ENCODE measurements around the gene DCUN1D3.
A peak's percentile ranks its signal among the peaks of the same experiment; 100 is the strongest.
"Not testable (repeated sequence)": the region's sequence is repeated elsewhere in the genome, so short reads cannot be mapped to it uniquely, and the experiment has no call there.

The DCUN1D3 gene, protein sequence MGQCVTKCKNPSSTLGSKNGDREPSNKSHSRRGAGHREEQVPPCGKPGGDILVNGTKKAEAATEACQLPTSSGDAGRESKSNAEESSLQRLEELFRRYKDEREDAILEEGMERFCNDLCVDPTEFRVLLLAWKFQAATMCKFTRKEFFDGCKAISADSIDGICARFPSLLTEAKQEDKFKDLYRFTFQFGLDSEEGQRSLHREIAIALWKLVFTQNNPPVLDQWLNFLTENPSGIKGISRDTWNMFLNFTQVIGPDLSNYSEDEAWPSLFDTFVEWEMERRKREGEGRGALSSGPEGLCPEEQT

DNA sequence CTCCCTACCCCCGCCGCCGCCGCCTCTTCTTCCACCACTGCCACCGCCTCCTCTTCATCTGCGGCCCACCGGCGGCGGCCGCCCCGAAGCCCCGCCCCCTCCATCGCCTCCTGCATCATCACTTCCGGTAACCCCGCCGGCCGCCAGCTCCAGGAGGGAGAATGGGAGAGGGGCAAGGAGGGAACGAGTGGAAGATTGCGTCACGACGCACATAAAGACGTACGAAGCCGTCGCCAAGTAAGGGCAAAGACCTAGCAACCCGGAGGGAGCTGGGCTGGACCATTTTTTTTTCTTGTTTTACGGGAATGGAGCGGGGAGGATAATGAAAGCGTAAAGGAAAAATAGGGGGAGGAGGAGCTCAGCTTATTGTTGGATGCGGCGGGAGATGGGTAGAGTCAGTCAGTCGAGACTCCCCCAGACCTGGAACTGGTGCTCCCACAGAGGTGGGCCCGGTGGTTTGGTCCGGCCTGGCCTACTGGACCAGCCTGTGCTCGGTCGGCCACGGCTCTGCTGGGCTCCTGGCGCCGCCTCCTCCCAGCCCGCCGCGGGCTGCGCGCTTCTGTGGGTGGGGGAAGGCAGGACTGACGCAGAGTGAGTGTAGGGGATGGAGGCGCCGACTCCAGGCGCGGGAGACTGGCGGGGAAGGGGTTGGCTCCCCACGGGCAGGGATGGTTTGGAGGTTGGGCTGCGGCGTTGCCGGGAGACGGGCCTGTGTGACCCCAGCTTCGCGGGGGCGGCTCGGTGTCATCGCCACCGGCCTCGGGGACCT, at the start of gene DCUN1D3, which contains the start of gene LYRM1:
Gene DCUN1D3, minus strand, starts transcription at position 60 of the 769 bp plus-strand sequence. CDS start 37,820 bp downstream, outside the sequence.
Gene LYRM1, plus strand, starts transcription at position 473 of the 769 bp plus-strand sequence. CDS start 14,785 bp downstream, outside the sequence.
- peak; percentile 99 for DNase-seq
- in situ Hi-C loops (cut with HindIII; ENCODE audit: low pct_ligation_motif_present, low pct_unique_long_range_greater_than_20kb, low sequenced_read_pairs): no loop called here

DNA sequence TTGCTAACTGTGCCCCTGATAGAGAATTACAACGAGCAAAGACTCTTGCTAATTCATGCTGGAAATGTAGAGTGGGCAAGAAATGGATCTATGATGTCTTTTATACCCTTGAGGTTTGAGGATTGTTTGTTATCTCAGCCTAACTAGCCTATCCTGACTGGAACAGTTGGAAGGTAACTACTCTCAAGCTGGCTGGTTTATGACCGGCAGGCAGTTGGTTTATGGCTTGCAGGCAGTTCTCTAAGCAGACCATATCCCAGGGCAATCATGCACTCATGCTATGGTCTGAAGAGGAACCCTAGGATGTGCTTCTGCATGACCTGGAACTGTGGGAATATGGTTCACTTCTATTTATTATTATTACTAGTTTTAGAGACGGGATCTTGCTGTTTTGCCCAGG, 49.5 kb upstream of the DCUN1D3 start:
- in situ Hi-C loops (cut with HindIII; ENCODE audit: low pct_ligation_motif_present, low pct_unique_long_range_greater_than_20kb, low sequenced_read_pairs): no loop called here
- DNase-seq: no peak

DNA sequence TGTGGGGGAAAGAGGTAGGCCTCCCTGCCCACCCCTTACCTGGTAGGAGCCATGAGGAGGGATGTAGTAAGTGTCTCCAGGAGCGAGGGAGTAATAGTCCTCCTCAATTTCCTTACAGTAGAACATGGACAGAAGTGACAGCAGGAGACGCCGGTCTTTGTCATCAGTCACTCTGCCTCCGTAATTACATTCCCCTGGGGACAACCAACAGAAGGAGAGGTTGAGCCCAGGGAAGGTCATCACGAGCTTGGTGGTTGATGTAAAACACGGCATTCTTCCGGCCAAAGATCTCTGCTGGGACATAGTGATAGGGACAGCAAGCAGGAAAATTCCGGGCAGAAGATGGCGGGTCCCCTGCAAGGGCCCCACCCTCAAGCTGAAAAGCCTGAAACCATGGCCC, 48.3 kb upstream of the DCUN1D3 start:
- no peak for DNase-seq
- in situ Hi-C loops (cut with HindIII; ENCODE audit: low pct_ligation_motif_present, low pct_unique_long_range_greater_than_20kb, low sequenced_read_pairs): no loop called here

DNA sequence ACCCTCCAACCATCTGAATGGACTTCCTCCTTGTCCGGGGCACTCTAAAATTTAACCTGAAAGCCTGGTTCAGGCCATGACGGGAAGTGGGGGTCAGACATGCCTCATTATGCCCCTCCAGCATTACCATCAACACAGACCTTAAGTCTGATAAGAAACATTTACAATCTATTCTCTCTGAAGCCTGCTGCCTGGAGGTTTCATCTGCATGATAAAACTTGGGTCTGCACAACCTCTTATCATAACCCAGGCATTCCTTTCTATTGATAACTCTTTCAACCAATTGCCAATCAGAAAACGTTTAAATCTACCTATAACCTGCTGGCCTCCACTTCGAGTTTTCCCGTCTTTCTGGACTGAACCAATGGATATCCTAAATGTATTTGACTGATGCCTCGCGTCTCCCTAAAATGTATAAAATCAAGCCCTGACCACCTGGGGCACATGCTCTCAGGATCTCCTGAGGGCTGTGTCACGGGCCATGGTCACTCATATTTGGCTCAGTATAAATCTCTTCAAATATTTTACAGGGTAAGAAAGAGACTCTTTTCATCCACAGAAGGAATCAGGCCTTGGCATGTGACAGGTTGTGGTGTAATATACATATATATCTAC, 46.0 kb upstream of the DCUN1D3 start:
- in situ Hi-C loops (cut with HindIII; ENCODE audit: low pct_ligation_motif_present, low pct_unique_long_range_greater_than_20kb, low sequenced_read_pairs): no loop called here
- DNase-seq: no peak

DNA sequence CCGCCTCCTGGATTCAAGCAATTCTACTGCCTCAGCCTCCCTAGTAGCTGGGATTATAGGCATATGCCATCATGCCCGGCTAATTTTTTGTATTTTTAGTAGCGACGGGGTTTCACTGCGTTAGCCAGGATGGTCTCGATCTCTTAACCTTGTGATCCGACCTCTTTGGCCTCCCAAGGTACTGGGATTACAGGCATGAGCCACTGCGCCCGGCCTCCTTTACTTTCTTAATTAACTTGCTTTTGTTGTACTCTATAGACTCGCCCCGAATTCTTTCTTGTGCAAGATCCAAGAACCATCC, 45.4 kb upstream of the DCUN1D3 start:
- DNase-seq; in situ Hi-C loops (cut with HindIII; ENCODE audit: low pct_ligation_motif_present, low pct_unique_long_range_greater_than_20kb, low sequenced_read_pairs): not testable (repeated sequence)

DNA sequence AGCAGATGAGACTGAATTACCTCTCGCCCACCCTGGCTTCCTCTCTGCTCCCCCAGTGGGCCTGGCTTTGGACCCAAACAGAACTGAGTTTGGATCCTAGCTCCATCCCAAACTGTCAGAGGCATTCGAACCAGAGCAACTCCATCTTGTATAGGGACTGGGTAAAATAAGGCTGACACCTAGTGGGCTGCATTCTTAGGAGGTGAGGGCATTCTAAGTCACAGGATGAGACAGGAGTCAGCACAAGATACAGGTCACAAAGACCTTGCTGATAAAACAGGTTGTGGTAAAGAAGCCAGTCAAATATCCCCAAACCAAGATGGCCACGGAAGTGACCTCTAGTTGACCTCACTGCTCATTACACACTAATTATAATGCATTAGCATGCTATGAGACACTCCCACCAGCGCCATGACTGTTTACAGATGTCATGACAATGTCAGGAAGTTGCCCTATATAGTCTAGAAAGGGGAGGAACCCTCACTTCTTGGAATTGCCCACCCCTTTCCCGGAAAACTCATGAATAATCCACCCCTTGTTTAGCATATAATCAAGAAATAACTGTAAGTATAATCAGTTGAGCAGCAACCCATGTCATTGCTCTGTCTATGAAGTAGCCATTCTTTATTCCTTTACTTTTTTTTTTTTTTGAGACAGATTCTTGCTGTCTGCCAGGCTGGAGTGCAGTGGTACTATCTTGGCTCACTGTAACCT, 44.9 kb upstream of the DCUN1D3 start:
- peak; percentile 16 for DNase-seq
- in situ Hi-C loops (cut with HindIII; ENCODE audit: low pct_ligation_motif_present, low pct_unique_long_range_greater_than_20kb, low sequenced_read_pairs): no loop called here

DNA sequence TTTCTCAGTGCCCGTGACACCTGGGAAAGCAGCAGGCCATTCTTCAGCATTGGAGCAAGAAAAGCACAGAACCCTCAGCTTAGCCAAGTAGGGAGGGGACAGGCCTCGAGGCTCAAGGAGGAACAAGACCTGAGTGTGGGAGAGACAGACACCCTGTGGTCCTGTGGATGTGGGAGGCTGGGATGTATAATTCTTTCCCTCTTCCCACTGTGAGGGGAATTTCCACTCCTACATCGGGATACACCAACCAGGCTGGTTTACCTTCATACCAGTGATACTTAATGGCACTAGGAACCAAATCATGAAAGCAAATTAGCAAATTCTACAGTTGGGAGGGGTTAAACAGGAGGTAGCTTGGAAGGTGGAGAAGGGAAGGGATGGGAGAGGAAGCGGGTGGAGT, 42.1 kb upstream of the DCUN1D3 start:
- in situ Hi-C loops (cut with HindIII; ENCODE audit: low pct_ligation_motif_present, low pct_unique_long_range_greater_than_20kb, low sequenced_read_pairs): no loop called here
- no peak for DNase-seq

DNA sequence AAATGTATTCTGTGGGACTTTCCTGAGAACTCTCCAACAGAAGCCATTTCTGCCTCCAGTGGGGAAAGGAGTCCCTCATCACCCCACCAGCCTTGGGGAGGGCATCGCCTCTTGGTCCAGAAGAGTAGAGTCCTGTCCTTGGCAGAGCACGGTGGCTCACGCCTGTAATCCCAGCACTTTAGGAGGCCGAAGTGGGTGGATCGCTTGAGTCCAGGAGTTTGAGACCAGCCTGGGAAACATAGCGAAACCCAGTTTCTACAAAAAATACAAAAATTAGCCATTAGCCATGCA, 41.4 kb upstream of the DCUN1D3 start:
- DNase-seq: no peak
- in situ Hi-C loops (cut with HindIII; ENCODE audit: low pct_ligation_motif_present, low pct_unique_long_range_greater_than_20kb, low sequenced_read_pairs): no loop called here

DNA sequence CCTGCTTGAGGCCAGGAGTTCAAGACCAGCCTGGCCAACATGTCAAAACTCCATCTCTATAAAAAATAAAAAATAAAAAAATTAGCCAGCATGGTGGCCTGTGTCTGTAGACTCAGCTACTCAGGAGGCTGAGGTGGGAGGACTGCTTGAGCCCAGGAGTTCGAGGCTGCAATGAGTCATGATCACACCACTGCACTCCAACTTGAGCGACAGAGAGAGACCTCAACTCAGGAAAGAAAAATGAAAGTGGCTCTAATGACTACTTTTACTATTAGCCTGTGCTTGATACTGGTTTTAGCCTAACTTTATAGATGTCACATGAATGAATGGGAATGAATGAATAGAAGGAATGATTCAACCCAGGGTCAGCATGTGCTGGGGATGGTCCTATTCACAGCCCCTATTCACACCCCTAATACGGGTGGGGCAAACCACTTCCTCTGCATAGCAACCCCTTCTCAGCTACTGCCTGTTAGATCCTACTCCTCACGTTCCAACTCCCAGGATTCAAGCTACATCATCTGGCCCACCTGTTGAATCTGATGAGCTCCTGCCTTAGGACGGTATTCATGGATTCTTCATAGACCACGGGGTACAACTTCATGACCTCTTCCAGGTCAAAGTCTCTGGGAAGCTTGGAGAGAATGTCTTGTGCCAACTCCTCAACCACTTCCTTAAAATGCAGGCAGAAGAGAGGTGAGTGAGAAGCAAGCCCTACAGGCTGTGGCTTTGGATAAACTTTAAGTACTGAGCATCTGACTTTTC, 40.9 kb upstream of the DCUN1D3 start:
- in situ Hi-C loops (cut with HindIII; ENCODE audit: low pct_ligation_motif_present, low pct_unique_long_range_greater_than_20kb, low sequenced_read_pairs): no loop called here
- no peak for DNase-seq

DNA sequence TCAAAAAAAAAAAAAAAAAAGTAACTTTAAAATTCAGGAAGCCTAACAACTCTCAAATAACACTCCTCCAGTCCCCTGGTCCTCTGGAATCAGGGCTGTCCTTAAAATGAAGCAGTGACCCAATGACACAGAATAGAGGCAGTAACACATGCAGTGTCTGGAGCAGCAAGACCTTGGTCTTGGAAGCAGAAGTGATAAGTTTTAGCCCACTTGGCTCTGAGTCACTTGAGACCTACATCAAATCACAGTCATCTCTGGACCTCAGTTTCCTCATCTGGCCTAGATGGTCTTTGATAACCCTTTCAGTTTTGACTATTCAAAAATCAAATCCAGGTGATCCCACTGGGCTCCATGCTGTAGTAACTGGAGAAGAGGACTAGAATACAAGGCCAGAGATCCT, 39.5 kb upstream of the DCUN1D3 start:
- in situ Hi-C loops (cut with HindIII; ENCODE audit: low pct_ligation_motif_present, low pct_unique_long_range_greater_than_20kb, low sequenced_read_pairs): no loop called here

DNA sequence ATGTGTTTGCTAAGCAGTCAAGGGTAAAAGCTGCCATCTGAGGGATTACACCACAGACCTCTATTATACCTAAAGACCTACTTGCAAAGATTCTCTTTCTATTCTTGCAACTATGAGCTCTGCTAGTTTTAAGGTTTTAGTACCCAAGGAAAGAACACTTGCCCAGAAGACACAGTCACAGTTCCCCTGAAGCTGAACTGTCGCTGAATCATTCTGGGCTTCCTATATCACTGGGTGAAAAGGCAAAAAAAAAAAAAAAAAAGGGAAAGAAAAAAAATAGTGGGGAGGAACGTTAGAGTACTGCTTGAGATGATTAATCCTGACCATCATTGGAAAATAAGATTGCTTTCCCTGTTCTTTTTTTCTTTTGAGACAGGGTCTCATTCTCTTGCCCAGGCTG, 38.3 kb upstream of the DCUN1D3 start:
- peak; percentile 29 for DNase-seq
- in situ Hi-C loops (cut with HindIII; ENCODE audit: low pct_ligation_motif_present, low pct_unique_long_range_greater_than_20kb, low sequenced_read_pairs): no loop called here

More for the DNA sequence above, 39.5 kb upstream of the DCUN1D3 start:
- no peak for DNase-seq

DNA sequence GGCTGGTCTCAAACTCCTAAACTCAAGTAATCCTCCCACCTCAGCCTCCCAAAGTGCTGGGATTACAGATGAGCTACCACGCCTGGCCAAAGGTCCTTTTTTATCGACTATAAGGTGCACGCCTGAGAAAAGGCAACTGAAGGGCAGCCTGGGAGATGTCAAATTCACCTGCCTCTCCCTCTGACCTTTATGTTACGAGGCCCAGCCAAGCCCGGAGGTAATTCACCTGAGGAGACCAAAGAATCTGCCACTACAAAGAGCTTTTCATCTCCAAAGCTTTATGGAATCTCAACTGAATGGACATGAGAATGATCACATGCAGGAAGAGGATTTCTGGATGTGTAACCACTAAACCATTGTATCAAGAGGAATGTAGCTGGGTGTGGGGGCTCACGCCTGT, 37.6 kb upstream of the DCUN1D3 start:
- no peak for DNase-seq
- in situ Hi-C loops (cut with HindIII; ENCODE audit: low pct_ligation_motif_present, low pct_unique_long_range_greater_than_20kb, low sequenced_read_pairs): no loop called here

DNA sequence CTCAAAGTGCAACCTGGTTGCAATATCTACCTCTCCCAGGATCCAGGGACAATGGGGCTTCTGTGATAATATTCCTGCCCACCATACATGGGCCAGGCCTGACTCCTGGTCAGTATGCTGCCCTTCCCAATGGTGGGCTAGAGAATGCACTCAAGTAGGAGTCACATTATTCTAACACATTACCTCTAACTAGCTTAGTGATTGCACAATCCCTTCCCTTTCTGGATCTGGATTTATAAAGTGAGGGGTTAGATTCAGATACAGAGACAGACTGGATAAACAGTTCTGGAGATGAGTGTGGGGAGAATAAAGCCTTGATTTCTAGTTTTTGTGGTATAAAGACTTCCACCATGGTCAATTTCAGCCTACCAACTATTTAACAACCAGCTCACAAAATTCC, 33.4 kb upstream of the DCUN1D3 start:
- in situ Hi-C loops (cut with HindIII; ENCODE audit: low pct_ligation_motif_present, low pct_unique_long_range_greater_than_20kb, low sequenced_read_pairs): no loop called here
- no peak for DNase-seq

DNA sequence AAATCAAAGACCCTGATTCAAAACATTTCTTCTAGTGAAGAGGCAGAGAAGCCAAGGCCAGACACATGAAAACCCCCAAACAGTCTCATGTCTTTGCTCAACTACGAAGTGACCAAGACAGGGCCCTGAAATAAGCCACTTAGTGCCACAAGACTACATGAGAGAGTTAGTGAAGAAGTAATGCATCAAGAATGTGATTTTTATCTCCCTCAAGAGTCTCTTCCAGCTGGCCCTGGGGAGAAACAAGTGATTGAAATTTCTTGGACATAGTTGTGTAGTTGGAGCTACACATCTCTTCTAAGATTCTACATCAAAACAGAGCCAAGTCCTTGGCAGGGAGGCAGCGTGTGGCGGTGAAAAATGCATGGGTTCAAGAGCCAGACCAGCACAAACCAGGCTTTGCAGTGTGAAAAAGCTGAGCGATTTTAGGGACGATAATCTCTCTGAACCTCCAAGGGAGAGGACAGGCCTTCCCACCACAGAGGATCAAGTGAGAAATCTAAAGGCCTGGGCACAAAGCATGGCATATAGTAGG, 31.0 kb upstream of the DCUN1D3 start:
- in situ Hi-C loops (cut with HindIII; ENCODE audit: low pct_ligation_motif_present, low pct_unique_long_range_greater_than_20kb, low sequenced_read_pairs): no loop called here
- no peak for DNase-seq

DNA sequence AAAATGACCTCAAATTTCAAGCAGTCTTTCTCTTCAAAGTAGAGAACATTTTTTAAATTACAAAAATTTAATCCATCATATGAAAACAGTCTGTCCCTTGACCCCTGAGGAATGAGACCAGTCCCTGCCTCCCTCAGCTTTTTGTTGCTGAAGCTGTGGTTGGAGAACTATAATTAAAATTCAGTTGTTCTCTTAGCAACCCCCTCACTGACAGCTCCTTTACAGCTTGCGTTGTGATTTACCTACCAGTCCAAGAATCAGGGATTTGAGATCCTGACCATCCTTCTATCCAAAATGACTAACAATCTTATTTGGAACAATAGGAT, 30.2 kb upstream of the DCUN1D3 start:
- in situ Hi-C loops (cut with HindIII; ENCODE audit: low pct_ligation_motif_present, low pct_unique_long_range_greater_than_20kb, low sequenced_read_pairs): no loop called here
- DNase-seq: no peak

DNA sequence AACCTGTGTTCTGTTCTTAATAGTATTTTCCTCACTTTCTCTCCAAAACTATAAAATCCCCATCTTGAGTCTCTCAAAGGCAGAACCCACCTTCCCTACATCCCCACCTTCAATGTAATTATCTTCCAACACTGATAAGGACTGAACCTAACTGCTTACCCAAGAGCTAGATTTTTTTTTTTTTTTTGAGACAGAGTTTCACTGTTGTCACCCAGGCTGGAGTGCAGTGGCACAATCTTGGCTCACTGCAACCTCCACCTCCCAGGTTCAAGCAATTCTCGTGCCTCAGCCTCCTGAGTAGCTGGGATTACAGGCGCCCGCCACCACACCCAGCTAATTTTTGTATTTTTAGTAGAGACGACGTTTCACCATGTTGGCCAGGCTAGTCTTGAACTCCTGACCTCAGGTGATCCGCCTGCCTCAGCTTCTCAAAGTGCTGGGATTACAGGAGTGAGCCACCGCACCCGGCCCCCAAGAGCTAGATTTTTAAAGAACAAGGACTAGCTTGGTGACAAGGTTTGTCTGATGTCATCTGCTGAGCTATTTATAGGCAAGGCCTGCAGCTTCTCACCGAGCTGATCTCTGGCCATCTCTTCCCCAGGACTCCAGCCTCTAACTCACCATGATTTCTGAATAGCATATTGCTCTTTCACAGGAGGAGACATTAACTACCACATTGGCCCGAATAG, 29.7 kb upstream of the DCUN1D3 start:
- in situ Hi-C loops (cut with HindIII; ENCODE audit: low pct_ligation_motif_present, low pct_unique_long_range_greater_than_20kb, low sequenced_read_pairs); DNase-seq: not testable (repeated sequence)

DNA sequence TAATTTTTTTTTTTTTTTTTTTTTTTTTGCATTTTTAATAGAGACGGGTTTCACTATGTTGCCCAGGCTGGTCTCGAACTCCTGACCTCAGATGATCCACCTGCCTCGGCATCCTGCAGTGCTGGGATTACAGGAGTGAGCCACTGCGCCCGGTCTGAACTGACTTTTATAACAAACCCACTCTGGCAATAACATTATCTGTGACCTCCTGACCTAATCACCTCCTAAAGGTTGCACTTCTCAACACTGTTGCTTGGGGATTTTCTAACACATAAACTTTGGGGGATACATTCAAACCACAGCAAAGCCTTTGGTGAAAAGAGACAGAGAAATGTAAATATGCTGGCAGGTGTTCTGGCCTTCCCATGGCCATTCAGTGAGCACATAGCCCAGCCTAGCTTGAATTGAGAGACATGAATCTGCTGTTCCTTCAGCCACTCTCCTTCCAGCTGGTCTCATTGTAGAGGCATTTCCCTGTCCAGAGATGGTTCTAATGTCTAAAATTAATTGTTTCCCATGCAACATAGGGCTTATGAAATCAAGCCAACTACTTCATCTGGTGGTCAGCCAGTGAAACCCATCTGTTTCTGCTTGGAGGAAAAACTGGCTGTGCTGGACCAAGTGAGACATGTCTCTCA, 28.7 kb upstream of the DCUN1D3 start:
- in situ Hi-C loops (cut with HindIII; ENCODE audit: low pct_ligation_motif_present, low pct_unique_long_range_greater_than_20kb, low sequenced_read_pairs): no loop called here
- no peak for DNase-seq

DNA sequence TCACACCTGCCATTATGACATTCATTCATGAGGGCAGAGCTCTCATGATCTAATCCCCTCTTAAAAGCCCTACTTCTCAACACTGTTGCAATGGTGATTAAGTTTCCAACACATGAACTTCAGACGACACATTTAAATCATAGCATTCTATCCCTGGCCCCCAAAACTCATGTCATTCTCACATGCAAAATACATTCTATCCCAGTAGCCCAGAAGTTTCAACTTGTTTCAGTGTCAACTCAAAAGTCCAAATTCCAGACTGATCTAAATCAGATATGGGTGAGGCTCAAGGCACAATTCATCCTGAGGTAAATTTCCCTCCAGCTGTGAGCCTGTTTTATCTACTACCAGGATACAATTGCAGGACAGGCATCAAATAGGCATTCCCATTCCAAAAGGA, 25.6 kb upstream of the DCUN1D3 start:
- DNase-seq: no peak
- in situ Hi-C loops (cut with HindIII; ENCODE audit: low pct_ligation_motif_present, low pct_unique_long_range_greater_than_20kb, low sequenced_read_pairs): no loop called here

Measured in ACHN (cell line).